Astrocyte (in vitro differentiated cells and primary cell): ENCODE results near the gene TENM4.

ENCODE experiments used
- EZH2 ChIP-seq: IDR thresholded peaks from 2 replicates; pipeline ENCODE4 v1.6.1; 2012; ENCODE audit warnings: mild to moderate bottlenecking, low read length, inconsistent platforms; ENCODE audit not compliant: insufficient read depth
- TF ChIP-seq, protein P1 (sequence below): IDR thresholded peaks from 2 replicates; pipeline ENCODE4 v1.5.1; 2011; ENCODE audit warnings: low read depth, mild to moderate bottlenecking, inconsistent platforms, low read length, moderate library complexity; ENCODE audit not compliant: insufficient read depth

- TF ChIP-seq, protein P1, sequence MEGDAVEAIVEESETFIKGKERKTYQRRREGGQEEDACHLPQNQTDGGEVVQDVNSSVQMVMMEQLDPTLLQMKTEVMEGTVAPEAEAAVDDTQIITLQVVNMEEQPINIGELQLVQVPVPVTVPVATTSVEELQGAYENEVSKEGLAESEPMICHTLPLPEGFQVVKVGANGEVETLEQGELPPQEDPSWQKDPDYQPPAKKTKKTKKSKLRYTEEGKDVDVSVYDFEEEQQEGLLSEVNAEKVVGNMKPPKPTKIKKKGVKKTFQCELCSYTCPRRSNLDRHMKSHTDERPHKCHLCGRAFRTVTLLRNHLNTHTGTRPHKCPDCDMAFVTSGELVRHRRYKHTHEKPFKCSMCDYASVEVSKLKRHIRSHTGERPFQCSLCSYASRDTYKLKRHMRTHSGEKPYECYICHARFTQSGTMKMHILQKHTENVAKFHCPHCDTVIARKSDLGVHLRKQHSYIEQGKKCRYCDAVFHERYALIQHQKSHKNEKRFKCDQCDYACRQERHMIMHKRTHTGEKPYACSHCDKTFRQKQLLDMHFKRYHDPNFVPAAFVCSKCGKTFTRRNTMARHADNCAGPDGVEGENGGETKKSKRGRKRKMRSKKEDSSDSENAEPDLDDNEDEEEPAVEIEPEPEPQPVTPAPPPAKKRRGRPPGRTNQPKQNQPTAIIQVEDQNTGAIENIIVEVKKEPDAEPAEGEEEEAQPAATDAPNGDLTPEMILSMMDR = no peak
- TF ChIP-seq EZH2 = no peak
These were observed 799.3 kb downstream of the TENM4 start for GRCh38 chr11:78641541-78641940.
